COR-L47 (cell line): ENCODE results near the gene IRGC.
"Not testable (repeated sequence)": the region's sequence is repeated elsewhere in the genome, so short reads cannot be mapped to it uniquely, and the experiment has no call there.

ENCODE experiments used
- DNase-seq: peaks from one replicate; lab custom pipeline; 2025; lab: John Stamatoyannopoulos, UW

Gene IRGC, protein sequence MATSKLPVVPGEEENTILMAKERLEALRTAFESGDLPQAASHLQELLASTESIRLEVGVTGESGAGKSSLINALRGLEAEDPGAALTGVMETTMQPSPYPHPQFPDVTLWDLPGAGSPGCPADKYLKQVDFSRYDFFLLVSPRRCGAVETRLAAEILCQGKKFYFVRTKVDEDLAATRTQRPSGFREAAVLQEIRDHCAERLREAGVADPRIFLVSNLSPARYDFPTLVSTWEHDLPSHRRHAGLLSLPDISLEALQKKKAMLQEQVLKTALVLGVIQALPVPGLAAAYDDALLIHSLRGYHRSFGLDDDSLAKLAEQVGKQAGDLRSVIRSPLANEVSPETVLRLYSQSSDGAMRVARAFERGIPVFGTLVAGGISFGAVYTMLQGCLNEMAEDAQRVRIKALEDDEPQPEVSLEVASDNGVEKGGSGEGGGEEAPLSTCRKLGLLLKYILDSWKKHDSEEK

DNA sequence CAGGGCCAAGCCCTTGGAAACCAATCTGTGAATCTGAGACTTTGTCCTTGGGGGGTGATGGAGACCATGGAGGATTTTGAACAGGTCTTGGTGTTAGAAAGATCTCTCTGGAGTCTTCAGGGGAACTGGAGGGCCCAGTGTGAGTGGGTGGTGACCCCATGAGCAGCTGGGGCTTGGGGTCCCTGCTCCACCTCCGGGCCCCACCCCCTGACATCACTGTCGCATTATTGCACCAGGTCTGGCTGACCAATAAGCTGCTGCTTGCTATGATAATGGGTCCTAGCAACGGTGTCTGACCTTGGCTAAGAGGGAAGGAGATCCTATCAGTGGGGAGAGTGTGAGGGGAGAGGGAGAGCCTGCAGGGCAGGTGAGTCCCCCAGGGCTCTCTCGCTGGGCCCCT is at the start of gene IRGC:
TSS of gene IRGC (plus strand) at position 301 of the 400 bp plus-strand sequence. CDS start 2,483 bp downstream, outside the sequence.
- DNase-seq, result no peak

DNA sequence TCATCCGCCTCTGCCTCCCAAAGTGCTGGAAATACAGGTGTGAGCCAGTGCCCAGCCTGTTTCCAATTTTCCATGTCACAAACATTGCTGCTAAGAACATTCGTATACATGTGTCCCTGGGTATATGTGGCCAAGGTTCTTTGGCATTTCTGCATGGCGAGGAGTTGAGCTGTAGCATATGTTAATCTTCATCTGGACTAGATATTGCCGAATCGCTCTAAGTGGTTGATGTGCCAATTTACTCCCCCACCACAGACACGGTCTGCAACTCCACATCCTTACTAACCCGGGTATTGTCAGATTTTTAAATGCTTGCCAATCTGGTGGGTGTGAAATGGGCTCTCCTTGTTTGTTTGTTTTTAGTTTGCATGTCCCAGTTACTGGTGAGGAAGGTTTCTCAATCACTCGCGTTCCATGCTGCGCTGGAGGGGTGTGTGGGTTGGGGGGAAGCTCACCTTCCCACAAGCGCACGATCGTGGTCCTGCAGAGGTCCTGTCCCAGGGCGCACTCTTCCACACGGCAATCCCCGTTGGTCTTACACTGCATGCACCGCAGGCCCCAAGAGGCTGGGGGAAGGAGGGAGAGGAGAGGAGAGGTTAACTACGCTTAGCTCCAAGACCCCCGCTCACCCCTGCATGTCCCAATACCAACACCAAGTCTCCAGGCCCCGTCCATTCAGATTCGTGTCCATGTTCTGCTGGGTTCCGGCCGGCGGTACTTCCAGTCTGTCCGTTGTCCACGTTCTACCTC is 48.6 kb upstream of the IRGC start:
- no peak for DNase-seq

DNA sequence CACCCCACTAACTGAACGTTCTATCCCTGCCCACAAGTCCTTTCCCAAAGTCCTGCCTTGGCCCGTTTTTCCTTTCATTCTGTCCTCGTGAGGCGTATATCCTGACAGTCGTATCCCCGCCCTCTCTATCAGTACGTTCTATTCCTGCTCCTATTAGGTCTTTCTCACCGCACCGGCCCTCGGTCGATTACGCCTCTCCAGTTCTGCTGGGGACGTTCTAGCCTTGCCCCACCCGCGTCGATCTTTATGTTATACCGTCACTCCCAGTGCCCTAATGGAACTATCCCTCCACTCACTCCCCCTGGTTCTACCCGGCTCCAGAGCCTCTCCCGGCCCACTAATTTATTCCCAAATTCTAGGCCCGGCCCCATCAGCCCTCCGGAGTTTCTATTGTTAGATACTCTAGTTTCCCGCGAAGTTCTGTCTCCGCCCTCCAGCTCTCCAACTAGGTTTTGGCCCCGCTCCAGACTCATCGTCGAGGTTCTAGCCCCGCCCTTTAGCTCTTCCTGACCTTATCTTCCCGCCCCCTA is 47.9 kb upstream of the IRGC start:
- no peak for DNase-seq

DNA sequence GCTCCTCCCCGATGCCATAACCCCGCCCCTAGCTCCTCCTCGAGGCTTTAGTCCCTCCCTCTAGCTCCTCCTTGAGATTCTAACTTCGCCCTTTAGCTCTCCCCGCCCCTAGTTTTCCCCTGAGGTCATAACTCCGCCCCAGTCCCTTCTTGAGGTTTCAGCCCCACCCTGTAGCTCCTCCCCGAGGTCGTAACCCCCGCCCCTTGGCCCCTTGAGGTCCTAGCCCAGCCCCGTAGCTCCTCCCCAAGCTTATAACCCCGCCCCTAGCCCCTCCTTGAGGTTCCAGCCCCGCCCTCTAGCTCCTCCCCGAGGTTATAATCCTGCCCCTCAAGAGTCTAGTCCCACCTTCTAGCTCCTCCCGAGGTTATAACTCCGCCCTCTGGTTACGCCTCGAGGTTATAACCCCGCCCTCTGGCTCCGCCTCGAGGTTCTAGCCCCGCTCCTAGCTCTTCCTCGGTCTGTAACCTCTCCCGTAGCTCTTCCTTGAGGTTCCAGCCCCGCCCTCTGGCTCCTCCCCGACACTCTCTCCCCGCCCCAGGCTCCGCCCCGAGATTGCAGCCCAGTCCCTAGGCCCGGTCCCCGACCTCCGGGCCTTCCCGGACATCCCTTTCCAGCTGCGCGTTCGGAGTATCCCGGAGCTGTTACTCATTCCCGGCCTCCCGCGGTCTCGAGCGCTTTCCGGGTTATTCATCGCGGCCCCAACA is 47.3 kb upstream of the IRGC start:
- DNase-seq, result peak; percentile 76

DNA sequence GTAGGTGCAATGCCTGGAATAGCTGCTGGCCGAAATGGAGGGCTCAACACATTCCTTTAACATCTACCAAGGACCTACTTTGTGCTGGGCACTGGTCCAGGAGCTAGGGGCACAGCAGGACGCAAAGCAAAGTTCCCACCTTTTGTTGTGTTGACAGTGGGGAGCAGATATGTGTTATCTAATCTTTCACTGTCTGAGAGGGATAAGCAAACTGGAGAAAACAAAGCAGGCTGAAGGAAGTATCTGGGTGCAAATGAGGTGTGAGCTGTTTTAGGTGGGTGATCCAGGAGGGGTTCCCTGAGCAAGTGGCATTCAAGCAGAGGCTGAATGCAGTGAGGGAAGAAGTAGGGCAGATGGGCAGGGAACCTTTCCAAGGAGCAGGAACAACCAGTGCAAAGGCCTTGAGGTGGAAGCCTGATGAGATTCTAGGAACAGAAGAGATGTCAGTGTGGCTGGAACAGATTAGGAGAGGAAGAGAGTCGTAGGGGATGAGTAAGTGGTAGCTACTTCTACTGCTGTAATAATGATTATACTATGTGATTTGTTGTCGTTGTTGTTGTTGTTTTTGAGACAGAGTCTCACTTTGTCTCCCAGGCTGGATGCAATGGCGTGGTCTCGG is 43.7 kb upstream of the IRGC start:
- DNase-seq, result no peak

DNA sequence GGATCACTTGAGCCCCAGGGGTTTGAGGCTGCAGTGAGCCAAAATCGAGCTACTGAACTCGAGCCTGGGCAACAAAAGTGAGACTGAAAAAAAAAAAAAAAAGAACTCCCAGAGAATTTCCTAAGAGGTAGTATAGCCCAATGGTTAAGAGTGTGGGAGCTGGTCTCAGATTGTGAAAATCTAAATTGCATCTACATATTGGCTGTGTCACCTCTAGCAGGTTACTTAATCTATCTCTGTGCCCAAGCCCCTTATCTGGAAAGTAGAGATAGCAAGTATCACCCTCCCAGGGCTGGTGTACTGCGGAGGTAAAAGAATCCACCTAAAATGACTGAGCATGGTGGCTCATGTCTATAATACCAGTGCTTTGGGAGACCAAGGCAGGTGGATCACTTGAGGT is 42.2 kb upstream of the IRGC start:
- no peak for DNase-seq

DNA sequence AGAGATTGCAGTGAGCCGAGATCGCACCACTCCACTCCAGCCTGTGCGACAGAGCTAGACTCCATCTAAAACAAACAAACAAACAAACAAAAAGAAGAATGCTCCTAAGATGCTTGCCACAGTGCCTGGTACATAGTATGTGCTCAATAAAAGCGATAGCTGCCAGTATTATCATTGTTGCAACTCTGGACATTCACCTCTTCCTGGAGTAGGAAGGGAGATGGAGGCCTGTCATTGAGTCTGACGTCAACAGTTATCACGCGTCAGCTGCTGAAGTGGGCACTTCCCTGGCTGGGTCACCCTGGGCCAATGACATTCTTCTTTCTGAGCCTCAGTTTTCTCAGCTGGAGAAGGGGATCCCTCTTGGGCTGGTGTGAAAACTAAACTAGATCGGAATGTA is 41.7 kb upstream of the IRGC start:
- no peak for DNase-seq

DNA sequence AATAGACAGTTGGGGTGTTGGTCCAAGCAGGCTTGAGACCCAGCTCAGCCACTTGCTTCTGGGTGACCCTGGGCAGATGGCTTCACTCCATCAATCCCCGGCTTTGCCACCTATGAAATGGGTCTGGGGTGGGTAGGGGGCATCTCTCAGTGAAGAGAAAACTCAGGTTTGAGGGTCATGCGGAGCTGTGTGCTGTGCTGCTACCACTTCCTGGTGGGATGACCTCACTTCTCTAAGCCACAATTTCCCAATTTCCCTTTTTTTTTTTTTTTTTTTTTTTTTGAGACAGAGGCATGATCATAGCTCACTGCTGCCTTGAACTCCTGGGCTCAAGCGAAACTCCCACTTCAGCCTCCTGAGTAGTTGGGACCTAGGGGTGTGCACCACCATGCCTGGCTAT is 41.3 kb upstream of the IRGC start:
- DNase-seq, result no peak

DNA sequence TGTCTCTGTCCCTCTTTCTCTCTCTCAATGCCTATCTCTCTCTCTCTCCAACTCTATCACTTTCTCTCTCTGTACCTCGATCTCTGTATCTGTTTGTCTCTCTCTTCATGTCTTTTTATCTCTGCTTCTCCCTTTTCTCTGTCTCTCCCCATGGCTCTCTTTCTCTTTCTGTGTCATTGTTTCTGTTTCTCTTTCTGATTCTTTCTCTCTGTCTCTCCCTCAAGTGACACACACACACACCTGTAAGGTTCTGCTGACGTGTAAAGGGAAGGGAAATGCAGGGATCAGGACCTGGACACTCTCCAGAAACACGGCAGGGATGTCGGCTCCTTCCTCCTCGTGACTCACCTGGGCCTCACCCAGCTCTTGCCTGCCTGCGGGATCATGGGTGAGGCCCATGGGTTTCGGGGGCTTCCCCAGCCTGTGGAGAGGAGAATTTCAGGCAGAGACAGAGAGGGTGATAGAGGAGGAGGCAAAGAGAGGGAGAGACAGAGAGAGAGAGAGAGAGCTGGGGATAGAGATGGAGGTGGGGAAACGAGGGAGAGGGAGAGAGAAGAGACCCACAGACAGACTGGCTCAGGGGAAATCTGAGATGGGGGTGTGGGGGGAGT is 40.5 kb upstream of the IRGC start:
- no peak for DNase-seq

DNA sequence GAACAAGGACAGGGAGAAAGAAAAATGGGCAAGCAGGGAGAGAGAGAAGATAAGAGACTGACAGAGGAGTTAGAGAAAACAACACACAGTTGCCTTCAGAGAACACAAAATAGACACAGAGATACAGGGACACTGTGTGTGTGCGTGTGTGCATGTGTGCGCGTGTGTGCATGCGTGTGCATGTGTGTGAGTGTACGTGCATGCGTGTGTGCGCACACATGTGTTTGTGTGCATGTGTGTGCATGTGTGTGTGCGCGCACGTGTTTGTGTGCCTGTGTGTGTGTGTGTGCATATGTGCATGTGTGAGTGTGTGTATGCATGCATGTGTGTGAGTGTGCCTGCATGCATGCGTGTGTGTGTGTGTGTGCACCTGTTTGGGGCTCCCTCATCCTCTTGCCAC is 40.0 kb upstream of the IRGC start:
- no peak for DNase-seq

DNA sequence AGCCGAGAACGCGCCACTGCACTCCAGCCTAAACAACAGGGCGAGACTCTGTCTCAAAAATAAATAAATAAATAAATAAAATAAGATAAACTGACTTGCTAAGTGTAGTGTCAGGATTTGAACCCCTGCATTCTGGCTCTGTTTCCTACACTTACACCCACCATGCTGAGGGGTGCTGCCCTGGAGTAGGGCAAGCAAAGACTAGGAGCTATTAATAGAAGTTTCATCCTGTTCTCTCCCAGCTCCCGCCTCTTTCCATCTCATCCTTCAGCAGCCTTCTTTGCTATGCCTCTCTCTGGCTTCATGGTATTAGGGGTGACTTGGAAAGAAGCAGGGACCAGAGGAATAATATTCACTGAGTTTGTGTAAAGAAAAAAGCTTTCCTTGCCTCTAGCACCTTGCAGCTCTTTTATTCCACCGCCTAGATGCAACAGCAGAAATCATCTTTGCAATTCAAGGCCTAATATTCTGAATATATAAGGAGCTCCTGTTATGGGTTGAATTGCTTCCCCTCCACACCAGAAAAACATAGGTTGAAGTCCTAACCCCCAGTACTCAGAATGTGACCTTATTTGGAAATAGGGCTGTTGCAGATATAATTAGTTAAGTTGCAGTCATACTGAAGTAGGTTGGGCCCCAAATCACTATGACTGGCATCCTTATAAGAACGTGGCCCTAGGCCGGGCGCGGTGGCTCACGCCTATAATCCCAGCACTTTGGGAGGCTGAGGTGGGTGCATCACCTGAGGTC is 37.2 kb upstream of the IRGC start:
- DNase-seq, result no peak

DNA sequence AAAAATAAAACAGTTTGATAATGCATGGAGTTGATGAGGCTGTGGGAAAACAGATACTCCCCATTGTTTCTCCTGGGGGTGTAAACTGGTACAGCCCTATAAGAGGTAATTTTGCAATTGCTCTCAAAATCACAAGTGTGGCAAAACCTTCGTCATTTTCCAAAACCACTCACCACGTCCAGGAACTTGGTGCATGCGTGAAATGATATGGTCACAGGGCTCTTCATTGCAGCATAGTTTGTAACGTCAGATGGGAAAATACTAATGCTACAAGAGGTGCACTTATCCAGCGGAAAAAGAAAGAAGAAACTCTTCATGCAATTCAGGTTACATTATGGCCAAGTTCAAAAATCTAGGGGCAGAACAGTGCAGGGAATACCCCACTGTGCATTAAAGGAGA is 34.1 kb upstream of the IRGC start:
- no peak for DNase-seq

DNA sequence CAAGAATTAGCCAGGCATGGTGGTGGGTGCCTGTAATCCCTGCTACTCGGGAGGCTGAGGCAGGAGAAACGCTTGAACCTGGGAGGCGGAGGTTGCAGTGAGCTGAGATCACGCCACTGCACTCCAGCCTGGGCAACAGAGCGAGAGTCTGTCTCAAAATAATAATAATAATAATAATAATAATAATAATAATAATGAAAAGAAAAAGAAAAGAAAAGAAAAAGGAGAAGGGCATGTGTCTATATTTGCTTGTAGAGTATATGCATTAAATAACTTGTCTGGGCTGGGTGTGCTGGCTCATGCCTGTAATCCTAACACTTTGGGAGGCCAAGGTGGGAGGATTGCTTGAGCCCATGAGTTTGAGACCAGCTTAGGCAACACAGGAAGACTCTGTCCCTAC is 33.6 kb upstream of the IRGC start:
- not testable (repeated sequence) for DNase-seq

DNA sequence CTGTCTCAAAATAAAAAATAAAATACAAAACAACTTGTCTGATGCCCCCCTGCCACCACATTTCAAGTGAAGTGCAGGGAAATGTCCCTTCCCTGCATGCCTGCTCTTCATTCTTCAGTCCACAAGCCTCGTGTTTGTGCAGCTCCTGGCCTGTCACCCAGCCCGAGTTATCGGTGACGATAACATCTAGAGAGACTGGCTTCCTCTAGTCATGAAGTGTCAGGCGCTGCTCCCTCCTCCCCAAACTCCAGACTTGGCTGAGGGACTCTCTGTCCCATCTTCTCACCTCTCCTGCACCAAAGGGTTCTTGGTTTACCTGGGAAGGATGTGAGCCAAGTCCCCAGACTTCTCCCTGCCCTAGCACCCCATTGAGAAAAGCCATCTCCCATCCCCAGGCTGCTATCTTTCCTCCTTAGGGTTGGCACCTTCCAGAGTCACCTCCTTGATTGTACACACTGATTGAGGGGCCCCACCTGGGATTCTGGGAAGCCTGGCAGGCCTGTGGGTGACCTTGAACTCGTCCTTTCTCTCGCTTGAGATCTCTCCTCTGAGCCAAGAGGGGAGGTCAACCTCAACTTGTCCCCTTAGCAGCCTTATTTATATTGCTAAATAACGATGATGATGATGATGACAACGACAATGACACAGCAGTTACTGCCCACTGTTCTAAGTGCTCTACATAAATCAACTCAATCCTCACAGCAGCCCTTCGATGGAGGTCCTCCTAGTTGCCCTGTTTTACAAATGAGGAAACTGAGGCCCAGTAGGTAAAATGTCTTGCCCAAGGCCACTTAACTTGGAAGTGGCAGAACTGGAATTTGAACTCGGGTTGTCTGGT is 32.8 kb upstream of the IRGC start:
- DNase-seq, result no peak

DNA sequence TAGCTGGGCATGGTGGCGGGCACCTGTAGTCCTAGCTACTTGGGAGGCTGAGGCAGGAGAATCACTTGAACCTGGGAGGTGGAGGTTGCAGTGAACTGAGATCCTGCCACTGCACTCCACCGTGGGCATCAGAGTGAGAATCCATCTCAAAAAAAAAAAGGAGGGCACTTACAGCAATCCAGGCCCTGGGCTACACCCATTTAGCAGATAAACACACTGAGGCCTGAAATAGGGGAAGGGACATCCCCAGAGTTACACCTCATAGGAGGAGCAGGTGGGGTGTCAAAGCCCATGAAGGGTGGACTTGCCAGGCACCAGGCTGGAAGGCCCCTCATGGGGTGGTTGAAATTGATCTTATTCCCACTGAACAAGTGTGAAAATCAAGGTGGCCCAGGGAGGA is 32.0 kb upstream of the IRGC start:
- no peak for DNase-seq

DNA sequence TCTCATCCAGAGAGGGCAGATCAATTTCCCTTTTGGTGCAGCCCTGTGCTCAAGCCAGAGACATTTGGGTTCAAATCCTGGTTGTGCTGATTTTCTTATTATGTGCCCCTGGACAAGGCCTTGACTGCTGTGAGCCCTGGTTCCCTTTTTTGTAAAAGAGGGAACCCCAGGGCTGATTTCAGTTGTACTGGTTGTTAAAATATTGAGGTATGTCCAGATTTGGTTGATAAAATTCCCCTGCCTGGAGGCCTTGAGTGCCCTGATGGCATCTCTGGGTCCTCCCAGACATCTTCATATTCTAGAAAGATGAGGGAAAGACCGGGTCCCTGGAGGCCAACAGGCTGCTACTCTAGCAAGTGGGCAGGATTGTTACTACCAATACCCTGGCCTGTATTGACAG is 31.6 kb upstream of the IRGC start:
- no peak for DNase-seq

DNA sequence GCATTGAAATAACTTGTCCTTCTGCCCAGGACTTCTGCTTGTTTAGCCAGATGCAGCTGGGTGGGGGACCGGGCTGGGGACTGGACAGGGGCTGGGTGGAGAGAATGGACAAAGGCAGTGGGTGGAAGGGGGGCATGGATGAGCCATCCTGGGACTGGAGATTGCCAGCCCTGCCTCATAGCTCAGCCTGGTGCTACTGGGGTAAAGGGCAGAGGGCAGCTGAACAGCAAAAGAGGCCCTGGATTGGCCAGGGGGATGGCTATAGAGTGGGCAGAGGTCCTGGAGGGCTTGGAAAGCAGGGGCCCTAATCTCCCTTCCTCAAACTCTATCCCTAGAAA is 28.2 kb upstream of the IRGC start:
- no peak for DNase-seq

DNA sequence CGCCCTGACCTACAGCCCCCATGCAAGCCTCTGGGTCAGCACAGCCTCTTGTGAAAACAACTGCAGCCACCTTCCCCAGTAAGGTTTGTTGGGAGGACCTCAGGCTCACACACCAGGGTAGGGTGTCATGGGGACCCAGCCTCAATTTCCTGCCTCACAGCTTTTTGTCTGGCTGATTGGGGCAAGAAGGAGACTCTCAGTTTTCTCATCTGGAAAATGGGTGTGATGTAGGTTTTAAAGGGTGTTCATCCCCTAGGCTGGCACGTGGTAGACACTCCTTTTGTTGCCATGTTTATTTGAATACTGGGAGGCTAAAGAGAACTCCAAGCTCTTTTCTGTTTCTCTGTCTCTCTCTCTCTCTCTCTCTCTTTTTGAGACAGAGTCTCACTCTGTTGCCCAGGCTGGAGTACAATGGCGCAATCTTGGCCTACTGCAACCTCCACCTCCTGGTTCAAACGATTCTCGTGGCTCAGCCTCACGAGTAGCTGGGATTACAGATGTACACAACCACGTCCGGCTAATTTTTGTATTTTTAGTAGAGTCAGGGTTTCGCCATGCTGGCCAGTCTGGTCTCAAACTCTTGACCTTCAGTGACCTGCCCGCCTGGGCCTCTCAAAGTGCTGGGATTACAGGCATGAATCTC is 27.7 kb upstream of the IRGC start:
- DNase-seq, result no peak

DNA sequence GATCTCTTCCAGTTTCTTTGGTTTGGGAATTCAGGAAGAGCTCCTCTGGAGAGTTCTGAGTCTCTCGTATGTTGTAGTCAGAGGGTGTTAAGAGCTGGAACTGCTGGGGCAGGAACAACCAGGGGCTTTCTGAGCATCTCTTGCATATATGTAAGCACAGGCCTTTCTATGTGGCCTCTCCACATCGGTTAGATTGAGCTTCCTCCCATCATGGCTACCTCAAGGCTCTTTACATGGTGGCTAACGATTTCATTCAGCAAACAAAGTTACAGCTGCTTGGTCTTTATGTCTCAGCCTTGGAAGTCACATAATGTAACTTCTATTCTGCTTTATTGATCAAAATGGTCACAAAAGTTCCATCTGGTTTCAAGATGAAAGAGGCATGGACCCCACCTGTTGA is 25.4 kb upstream of the IRGC start:
- DNase-seq, result no peak

DNA sequence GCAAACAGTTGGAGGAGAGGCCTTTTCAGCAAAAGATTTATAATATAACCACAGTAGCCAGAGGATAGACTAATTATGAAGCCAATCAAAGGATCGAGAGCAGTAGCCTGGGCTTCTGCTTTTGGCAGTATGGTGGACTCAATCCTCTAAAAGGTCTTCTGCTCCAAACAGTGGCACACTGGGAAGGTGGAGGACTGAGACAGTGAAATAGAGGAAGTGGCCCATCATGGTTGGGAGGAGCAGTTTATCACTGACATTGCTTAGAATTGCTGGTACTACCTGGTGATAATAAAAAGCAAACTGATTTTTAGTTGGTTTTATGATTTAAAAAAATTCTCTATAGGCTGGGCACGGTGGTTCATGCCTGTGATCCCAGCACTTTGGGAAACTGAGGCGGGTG is 25.0 kb upstream of the IRGC start:
- DNase-seq, result no peak
